Inflammatory macrophage treated with lipopolysaccharide for 4 hours (primary cell): Measurements from ENCODE around the gene FGFR4.

Experiments used
- DNase-seq: peaks from one replicate; pipeline ENCODE4 v3.0.0-alpha.2; 2020

The FGFR4 gene

GRCh38 chr5:177132136-177133095 lies 45.7 kb downstream of the FGFR4 start:
- DNase-seq: no peak

- peak; percentile 56 for DNase-seq
Measured at GRCh38 chr5:177133096-177133852, 46.6 kb downstream of the FGFR4 start, which contains the start of gene NSD1. TSS of gene NSD1 (plus strand) at chr5:177133773. CDS start at chr5:177135104, 1,331 bp downstream.

GRCh38 chr5:177133853-177134696 lies 47.4 kb downstream of the FGFR4 start:
- peak; percentile 61 for DNase-seq

- DNase-seq: peak; percentile 18
Measured at GRCh38 chr5:177134697-177135225, 48.0 kb downstream of the FGFR4 start.

GRCh38 chr5:177140312-177140711 lies 53.6 kb downstream of the FGFR4 start:
- DNase-seq: no peak

GRCh38 chr5:177141496-177141895 lies 54.8 kb downstream of the FGFR4 start:
- DNase-seq: no peak

- DNase-seq: no peak
Measured at GRCh38 chr5:177142098-177142611, 55.4 kb downstream of the FGFR4 start.

GRCh38 chr5:177142778-177143177 lies 56.1 kb downstream of the FGFR4 start:
- DNase-seq: no peak

- DNase-seq: no peak
Measured at GRCh38 chr5:177146891-177147638, 60.4 kb downstream of the FGFR4 start.
